Activated CD8-positive, alpha-beta memory T cell treated with anti-CD3 and anti-CD28 coated beads, Interleukin-2, amount 10 ng/mL, durations not matched to agents 7 days and 5 days (primary cell): ENCODE data around the gene TRERF1. TPM values are rescaled to one million over a fixed set of nuclear protein-coding genes. Genes with fewer than 3 reads are reported as not detected.
A peak's percentile ranks its signal among the peaks of the same experiment; 100 is the strongest.
"Not testable (repeated sequence)": the region's sequence is repeated elsewhere in the genome, so short reads cannot be mapped to it uniquely, and the experiment has no call there.

ENCODE experiments used
- ATAC-seq: fragments of 150-1000 bp; cut with Tn5 transposase; one replicate; pipeline ENCODE4 v1.10.0; 2021; ENCODE audit warnings: moderate library complexity
- CTCF ChIA-PET: fragments of 350-600 bp; sonication (Branson Sonifier 250); formaldehyde crosslinking; loops from one replicate; lab custom pipeline; 2021; ENCODE audit warnings: antibody characterized with exemption; lab: Charles Lee
- DNase-seq: peaks from one replicate; pipeline ENCODE4 v3.0.0-alpha.2; 2020
- H3K27ac Mint-ChIP-seq: one replicate; pipeline ENCODE4 v1.8.0; 2021; ENCODE audit warnings: mild to moderate bottlenecking, mixed read lengths
- H3K27me3 Mint-ChIP-seq: one replicate; pipeline ENCODE4 v1.8.0; 2021; ENCODE audit warnings: mixed read lengths
- H3K36me3 Mint-ChIP-seq: one replicate; pipeline ENCODE4 v1.8.0; 2021; ENCODE audit warnings: mild to moderate bottlenecking, mixed read lengths
- H3K4me1 Mint-ChIP-seq: one replicate; pipeline ENCODE4 v1.8.0; 2021; ENCODE audit warnings: mixed read lengths
- H3K4me3 Mint-ChIP-seq: one replicate; pipeline ENCODE4 v1.8.0; 2021; ENCODE audit warnings: mild to moderate bottlenecking, moderate library complexity, mixed read lengths
- H3K9me3 Mint-ChIP-seq: one replicate; pipeline ENCODE4 v1.8.0; 2022; ENCODE audit warnings: low read depth, mixed read lengths
- total RNA-seq, 2 experiments: library from RNA; stranded (reverse); gene quantifications; one replicate each; pipeline ENCODE4 v1.2.3, GENCODE V29; 2021

The TRERF1 gene
- total RNA-seq, 2 experiments from 2014 or later: 16.2 to 36.0 TPM

DNA sequence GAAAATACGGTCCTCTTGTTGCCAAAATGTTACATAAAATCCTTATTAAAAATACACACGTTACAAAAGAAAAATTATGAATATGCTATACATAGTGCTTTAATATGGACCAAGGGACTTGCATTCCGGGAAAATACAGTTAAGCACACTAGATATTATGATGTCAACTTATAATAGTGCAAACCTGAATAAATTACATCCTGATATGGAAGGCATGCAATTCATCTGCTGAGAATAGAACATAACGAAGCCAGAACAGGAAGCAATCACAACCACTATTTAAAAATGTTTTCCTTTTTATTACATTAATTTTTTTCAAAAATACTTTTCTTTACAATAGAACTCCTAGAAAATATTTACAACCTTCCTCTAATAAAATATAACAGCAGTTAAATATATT, 226.3 kb downstream of the TRERF1 start:
- Mint-ChIP-seq H3K4me1 (peaks cover 11% of the 10 kb centered on the region), H3K9me3 (no peaks in the 10 kb centered on the region), H3K27ac (no peak overlapping the region), H3K27me3 (no peaks in the 10 kb centered on the region), H3K4me3 (no peak overlapping the region), H3K36me3 (peaks cover 12% of the 10 kb centered on the region)
- ATAC-seq (no peak), DNase-seq (no peak)
- CTCF ChIA-PET: interaction anchor here (0.8 to 1.0 kb wide), 2 partner anchors 10 to 322 kb away, joined by 3 to 4 read pairs; no protein-coding TSS in a partner anchor

DNA sequence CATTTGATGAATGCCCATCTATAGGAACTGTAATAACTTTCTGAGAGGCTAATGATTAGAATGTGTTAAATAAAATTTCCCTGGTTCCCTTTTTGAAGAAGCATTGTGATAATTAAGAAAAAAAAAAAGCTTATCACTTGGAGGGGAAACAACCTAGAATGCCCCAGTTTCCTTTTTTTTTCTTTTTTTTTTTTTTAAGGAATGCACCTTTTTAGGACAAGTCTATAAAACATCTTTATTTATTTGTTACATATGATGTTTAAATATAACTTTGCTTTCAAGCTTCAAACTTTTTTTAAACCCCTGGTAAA, 226.7 kb downstream of the TRERF1 start:
- no peaks in the 10 kb centered on the region for H3K9me3 Mint-ChIP-seq
- DNase-seq (no peak), ATAC-seq (no peak)
- CTCF ChIA-PET: interaction anchor here (0.8 to 1.1 kb wide), 3 partner anchors 10 to 323 kb away, joined by 3 to 4 read pairs (median 4); no protein-coding TSS in a partner anchor
- H3K36me3 Mint-ChIP-seq: peaks cover 11% of the 10 kb centered on the region
- no peak overlapping the region for H3K4me3 Mint-ChIP-seq
- no peaks in the 10 kb centered on the region for H3K27me3 Mint-ChIP-seq
- no peak overlapping the region for H3K27ac Mint-ChIP-seq
- H3K4me1 Mint-ChIP-seq: peaks cover 11% of the 10 kb centered on the region

DNA sequence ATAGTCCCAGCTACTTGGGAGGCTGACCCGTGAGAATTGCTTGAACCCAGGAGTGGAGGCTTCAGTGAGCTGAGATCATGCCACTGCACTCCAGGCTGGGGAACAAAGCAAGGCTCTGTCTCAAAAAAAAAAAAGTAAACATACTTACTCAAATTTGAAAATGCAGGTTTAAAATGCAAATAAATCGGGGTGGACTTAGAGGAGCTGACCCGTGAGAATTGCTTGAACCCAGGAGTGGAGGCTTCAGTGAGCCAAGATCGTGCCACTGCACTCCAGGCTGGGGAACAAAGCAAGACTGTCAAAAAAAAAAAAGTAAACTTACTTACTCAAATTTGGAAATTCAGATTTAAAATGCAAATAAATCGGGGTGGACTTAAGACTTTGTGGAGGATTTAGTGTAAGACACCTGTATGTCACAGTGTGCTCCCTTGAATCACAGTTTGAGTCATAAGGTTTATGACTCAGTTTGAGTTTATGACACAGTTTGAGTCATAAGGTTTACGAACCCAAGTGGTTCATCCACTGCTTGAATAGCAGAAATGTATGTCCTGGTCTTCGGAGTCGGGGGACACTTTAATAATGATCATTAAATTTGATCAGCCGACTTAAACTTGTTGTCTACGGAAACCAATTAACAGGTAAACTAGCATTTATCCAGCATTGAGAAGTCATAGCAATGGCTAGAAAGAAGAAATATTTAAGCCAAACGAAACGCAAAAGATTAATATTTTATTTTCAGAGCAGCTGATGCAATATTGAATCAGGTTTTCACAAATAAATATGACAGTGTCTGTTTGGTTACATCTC, 227.3 kb downstream of the TRERF1 start:
- CTCF ChIA-PET: interaction anchor here (0.8 to 1.1 kb wide), 3 partner anchors 9 to 323 kb away, joined by 3 to 4 read pairs (median 4); no protein-coding TSS in a partner anchor
- ATAC-seq (peak; percentile 99), DNase-seq (no peak)
- Mint-ChIP-seq H3K27ac (peak overlapping the region; percentile 73), H3K9me3 (no peaks in the 10 kb centered on the region), H3K27me3 (no peaks in the 10 kb centered on the region), H3K4me1 (peaks cover 11% of the 10 kb centered on the region), H3K36me3 (peaks cover 11% of the 10 kb centered on the region), H3K4me3 (peak overlapping the region; percentile 9)

DNA sequence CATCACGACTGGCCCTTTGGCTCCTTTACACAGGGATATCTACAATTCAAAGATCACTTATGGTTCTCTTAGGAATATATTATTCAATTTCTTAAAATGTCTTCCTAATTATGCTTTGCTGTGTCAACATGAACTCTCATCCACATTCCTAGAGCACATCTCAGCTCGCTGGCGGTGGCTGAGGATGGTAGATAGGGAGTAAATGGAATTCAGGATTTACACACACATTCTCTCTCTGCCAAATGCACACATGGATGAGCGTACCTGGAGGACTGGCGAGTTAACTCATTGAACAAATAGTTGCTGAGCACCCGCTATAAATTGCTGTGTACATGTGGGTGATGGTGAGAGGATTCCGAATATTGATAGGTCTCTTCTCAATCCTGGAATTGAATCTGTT, 229.3 kb downstream of the TRERF1 start:
- Mint-ChIP-seq H3K27me3 (no peaks in the 10 kb centered on the region), H3K36me3 (peaks cover 5% of the 10 kb centered on the region), H3K27ac (no peak overlapping the region), H3K9me3 (no peaks in the 10 kb centered on the region), H3K4me1 (peaks cover 18% of the 10 kb centered on the region), H3K4me3 (no peak overlapping the region)
- ATAC-seq: no peak
- CTCF ChIA-PET: no interaction called here
- DNase-seq: peak; percentile 23

DNA sequence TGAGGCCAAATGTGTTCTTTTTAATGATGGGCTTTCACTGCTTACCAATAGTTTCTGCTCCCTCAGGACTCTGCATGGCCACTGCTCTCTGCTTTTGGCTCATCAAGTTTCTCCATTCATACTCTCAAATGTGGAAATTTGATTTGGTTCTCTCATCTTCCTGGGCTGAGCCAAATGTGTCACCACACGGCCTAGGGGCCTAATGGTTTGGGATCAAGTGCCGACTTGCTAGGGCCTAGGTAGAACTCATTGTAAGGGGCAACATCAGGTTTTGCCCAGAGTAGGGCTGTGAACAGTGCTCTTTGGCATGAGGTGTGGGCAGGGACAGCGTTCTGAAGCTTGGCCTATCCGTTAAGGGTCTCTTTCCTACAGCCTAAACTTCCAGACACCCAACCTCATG, 230.2 kb downstream of the TRERF1 start:
- peak; percentile 34 for DNase-seq
- Mint-ChIP-seq H3K36me3 (peaks cover 4% of the 10 kb centered on the region), H3K4me1 (peaks cover 23% of the 10 kb centered on the region), H3K4me3 (no peak overlapping the region), H3K27me3 (no peaks in the 10 kb centered on the region), H3K27ac (no peak overlapping the region), H3K9me3 (no peaks in the 10 kb centered on the region)
- ATAC-seq: no peak
- CTCF ChIA-PET: no interaction called here

DNA sequence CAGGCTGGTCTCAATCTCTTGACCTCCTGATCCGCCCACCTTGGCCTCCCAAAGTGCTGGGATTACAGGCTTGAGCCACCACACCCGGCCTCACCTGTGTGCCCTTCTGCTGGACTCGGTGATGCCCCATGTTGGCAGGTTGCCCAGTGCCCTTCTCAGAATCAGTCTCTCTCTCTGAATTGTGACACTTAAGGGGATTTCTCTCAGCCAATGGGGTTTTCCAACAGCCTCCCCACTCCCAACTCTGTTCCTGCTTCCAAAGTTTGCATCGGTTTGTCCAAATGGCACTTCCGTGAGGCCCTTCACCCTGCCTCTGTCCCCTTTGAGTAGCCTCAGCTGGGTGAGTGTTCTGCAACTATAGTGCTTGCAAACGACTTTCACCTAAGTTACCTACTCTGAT, 230.9 kb downstream of the TRERF1 start:
- Mint-ChIP-seq H3K4me1 (peaks cover 30% of the 10 kb centered on the region), H3K27ac (no peak overlapping the region), H3K27me3 (no peaks in the 10 kb centered on the region), H3K9me3 (no peaks in the 10 kb centered on the region), H3K4me3 (no peak overlapping the region), H3K36me3 (peaks cover 4% of the 10 kb centered on the region)
- CTCF ChIA-PET: no interaction called here
- no peak for ATAC-seq
- peak; percentile 35 for DNase-seq

DNA sequence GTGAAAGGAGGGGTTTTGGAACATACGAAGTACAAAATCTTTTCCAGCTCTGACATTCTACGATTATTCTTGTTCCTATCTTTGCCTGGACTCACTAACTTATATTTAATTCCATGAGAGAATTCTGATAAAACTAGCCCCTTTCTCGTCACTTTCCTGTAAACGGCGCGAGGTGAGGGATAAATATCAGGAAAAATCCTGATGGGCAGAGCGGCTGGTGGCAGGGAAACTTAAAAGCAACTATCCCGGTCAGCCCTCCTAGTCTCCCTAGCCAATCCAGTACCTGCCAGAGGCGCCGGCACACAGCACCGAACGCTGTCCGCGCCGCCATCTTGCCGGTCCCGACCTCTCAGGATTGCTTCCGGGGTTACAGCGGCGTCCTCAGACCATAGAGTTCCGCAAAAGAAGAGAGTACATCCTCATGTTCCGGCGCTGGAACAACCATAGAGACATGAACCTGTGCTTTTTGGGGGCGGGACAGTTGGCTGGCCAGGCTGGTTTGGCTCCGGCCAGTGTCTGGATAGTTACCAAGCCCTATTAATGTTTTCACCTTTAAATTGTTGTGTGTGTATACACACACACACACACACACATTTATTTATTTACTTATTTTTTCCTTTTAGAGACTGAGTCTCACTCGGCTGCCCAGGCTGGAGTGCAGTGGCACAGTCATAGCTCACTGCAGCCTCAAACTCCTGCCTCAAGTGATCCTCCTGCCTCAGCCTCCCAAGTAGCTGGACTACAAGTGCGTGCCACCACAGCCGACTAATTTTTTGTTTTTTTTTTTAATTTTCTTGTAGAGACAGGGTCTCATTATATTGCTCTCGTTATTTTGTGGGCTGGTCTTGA, 234.0 kb downstream of the TRERF1 start, which contains the start of gene MRPS10:
Gene MRPS10, minus strand, starts transcription at position 343 of the 849 bp plus-strand sequence. Its CDS starts 12 bp downstream, at position 331.
- DNase-seq: peak; percentile 95
- Mint-ChIP-seq H3K9me3 (no peaks in the 10 kb centered on the region), H3K27ac (peak within 1 kb of the TSS; percentile 92), H3K4me1 (peaks cover 35% of the 10 kb centered on the region), H3K27me3 (no peaks in the 10 kb centered on the region), H3K36me3 (peaks cover 12% of the 10 kb centered on the region), H3K4me3 (peak within 1 kb of the TSS; percentile 98)
- peak; percentile 100 for ATAC-seq
- CTCF ChIA-PET: interaction anchor here (0.6 to 2.0 kb wide), 12 partner anchors 9 to 432 kb away, joined by 3 to 11 read pairs (median 4); no protein-coding TSS in a partner anchor

DNA sequence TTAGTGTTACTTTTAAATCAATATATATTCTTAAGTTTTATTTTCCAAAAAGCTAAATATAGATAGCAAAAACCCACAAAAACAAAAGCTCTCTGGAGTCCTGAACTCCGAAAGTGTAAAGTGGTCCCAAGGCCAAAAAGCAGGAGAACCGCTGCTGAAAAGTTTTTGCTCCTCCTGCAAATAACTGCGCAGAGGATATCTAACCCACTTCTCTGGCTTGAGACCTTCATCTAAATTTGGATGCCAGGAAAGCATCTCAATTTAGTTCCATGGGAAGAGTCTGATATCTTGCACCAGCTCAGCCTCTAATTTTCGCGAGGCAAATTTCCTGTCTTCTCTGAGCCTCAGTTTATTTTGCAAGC, 234.6 kb downstream of the TRERF1 start:
- DNase-seq (no peak), ATAC-seq (no peak)
- H3K27ac Mint-ChIP-seq: peak overlapping the region; percentile 92
- H3K36me3 Mint-ChIP-seq: peaks cover 16% of the 10 kb centered on the region
- H3K4me1 Mint-ChIP-seq: peaks cover 35% of the 10 kb centered on the region
- CTCF ChIA-PET: interaction anchor here (0.6 to 2.0 kb wide), 11 partner anchors 9 to 534 kb away, joined by 3 to 11 read pairs (median 4); no protein-coding TSS in a partner anchor
- no peaks in the 10 kb centered on the region for H3K9me3 Mint-ChIP-seq
- H3K4me3 Mint-ChIP-seq: peak overlapping the region; percentile 98
- H3K27me3 Mint-ChIP-seq: no peaks in the 10 kb centered on the region

DNA sequence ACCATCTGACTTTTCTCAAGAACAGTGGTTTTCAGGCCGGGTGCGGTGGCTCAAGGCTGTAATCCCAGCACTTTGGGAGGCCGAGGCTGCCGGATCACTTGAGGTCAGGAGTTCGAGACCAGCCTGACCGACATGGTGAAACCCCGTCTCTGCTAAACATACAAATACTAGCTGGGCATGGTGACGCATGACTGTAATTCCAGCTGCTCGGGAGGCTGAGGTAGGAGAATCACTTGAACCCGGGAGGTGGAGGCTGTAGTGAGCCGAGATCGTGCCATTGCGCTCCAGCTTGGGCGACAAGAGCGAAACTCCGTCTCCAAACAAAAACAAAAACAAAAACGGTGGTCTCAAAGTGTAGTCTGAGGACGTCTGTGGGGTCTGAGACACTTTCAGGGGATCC, 235.2 kb downstream of the TRERF1 start:
- DNase-seq: peak; percentile 29
- peak overlapping the region; percentile 98 for H3K4me3 Mint-ChIP-seq
- CTCF ChIA-PET: interaction anchor here (0.8 to 2.0 kb wide), 8 partner anchors 10 to 533 kb away, joined by 3 to 11 read pairs (median 4); no protein-coding TSS in a partner anchor
- H3K27ac Mint-ChIP-seq, ATAC-seq, H3K27me3 Mint-ChIP-seq, H3K9me3 Mint-ChIP-seq: not testable (repeated sequence)
- peaks cover 18% of the 10 kb centered on the region for H3K36me3 Mint-ChIP-seq
- peaks cover 35% of the 10 kb centered on the region for H3K4me1 Mint-ChIP-seq

DNA sequence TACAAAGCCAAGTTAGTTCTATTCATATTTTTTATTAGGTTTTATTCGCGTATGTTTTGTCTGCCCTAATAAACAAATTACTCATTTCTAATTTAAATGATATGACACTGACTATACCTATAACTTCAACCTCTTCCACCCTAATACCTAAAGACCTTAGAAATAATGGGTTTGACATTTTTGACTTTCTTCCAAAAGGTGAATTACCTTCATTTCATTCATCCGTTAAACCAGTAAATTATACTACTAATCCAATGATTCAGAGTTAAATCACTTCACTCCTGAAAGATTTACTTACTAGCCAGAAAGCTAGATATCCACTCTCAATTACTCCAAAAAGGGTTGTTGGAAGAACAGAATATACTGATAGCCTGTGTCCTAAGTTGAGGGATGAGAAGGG, 239.3 kb downstream of the TRERF1 start:
- DNase-seq (no peak), ATAC-seq (no peak)
- H3K27me3 Mint-ChIP-seq: no peaks in the 10 kb centered on the region
- no peak overlapping the region for H3K27ac Mint-ChIP-seq
- CTCF ChIA-PET: interaction anchor here (1.0 to 3.6 kb wide), 4 partner anchors 108 to 425 kb away, joined by 3 to 30 read pairs (median 13); partner anchors contain the start of gene TOMM6
- peaks cover 38% of the 10 kb centered on the region for H3K36me3 Mint-ChIP-seq
- no peak overlapping the region for H3K4me3 Mint-ChIP-seq
- H3K9me3 Mint-ChIP-seq: no peaks in the 10 kb centered on the region
- peaks cover 28% of the 10 kb centered on the region for H3K4me1 Mint-ChIP-seq

DNA sequence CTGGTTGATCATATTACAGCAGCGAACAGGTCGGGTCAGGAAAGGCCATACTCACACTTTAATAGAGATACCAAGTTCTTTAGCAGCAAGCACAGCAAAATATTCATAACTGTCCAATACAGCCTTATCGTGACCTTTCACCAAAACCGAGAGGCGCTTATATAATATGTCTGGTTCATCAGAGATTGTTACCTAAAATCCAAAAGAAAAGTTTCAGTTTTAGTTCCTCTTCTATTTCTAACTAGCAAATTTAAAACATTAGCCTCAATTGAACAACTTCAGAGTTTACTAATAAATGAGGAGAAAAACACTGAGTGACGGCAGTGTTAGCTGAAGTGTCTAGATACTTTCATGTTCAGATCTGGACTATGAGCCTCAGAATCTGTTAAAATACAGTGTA, 240.0 kb downstream of the TRERF1 start:
- CTCF ChIA-PET: interaction anchor here (1.7 kb wide), 1 partner anchor 107 kb away, joined by 8 read pairs; no protein-coding TSS in a partner anchor
- H3K4me1 Mint-ChIP-seq: peaks cover 25% of the 10 kb centered on the region
- H3K9me3 Mint-ChIP-seq: no peaks in the 10 kb centered on the region
- H3K36me3 Mint-ChIP-seq: peaks cover 38% of the 10 kb centered on the region
- no peaks in the 10 kb centered on the region for H3K27me3 Mint-ChIP-seq
- no peak overlapping the region for H3K4me3 Mint-ChIP-seq
- no peak overlapping the region for H3K27ac Mint-ChIP-seq
- no peak for ATAC-seq
- DNase-seq: peak; percentile 9

DNA sequence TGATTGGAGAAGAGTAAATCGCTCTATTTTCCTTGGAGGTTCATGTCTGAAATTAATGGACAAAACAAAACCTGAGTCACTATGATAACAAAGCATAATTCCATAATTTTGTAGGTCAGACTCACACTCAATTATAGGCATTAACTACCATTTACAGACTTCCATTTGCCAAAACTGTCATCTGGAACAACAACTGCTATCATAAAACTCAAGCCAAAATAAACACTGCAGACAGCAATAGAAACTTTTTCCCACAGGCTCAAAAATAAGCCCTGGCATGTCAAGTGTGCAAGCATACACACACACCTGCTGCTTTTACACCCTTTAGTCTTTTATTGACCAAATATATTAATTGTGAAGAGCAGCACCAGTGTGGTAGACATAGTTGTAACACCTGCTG, 241.2 kb downstream of the TRERF1 start:
- DNase-seq (no peak), ATAC-seq (no peak)
- H3K36me3 Mint-ChIP-seq: peaks cover 43% of the 10 kb centered on the region
- no peak overlapping the region for H3K27ac Mint-ChIP-seq
- CTCF ChIA-PET: no interaction called here
- no peak overlapping the region for H3K4me3 Mint-ChIP-seq
- no peaks in the 10 kb centered on the region for H3K9me3 Mint-ChIP-seq
- peaks cover 14% of the 10 kb centered on the region for H3K4me1 Mint-ChIP-seq
- H3K27me3 Mint-ChIP-seq: no peaks in the 10 kb centered on the region

DNA sequence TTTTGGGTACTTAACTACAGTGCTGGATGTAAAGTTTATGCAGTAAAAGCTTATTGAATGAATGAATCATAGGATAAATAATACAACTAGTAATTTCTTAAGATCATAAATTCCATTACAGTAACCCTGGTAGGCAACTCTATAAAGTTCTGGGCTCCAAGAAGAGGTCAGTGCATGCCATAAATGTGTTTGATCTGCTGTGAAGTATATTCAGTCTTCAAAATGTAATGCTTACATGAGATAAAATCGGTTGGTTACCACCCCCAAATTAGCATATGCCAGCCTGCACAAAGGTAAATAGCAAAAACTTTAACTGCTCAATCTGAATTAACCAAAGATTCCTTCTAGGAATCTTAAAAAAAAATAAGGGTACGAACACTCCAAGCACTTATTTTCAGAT, 244.2 kb downstream of the TRERF1 start:
- not testable (repeated sequence) for H3K9me3 Mint-ChIP-seq

More for the DNA sequence above, 244.2 kb downstream of the TRERF1 start:
- H3K4me3 Mint-ChIP-seq, CTCF ChIA-PET, H3K27ac Mint-ChIP-seq, H3K4me1 Mint-ChIP-seq, ATAC-seq, H3K27me3 Mint-ChIP-seq, DNase-seq: not testable (repeated sequence)
- H3K36me3 Mint-ChIP-seq: peaks cover 41% of the 10 kb centered on the region
